Stimulated activated CD4-positive, alpha-beta T cell treated with anti-CD3 and anti-CD28 coated beads, Interleukin-2, amount 100 ng/mL, for 48 hours (primary cell): Measurements from ENCODE around the gene ILDR2.

Source experiments
- DNase-seq, 2 donors: peaks; one replicate each; pipeline ENCODE4 v3.0.0-alpha.2; 2020

ILDR2 gene

DNA sequence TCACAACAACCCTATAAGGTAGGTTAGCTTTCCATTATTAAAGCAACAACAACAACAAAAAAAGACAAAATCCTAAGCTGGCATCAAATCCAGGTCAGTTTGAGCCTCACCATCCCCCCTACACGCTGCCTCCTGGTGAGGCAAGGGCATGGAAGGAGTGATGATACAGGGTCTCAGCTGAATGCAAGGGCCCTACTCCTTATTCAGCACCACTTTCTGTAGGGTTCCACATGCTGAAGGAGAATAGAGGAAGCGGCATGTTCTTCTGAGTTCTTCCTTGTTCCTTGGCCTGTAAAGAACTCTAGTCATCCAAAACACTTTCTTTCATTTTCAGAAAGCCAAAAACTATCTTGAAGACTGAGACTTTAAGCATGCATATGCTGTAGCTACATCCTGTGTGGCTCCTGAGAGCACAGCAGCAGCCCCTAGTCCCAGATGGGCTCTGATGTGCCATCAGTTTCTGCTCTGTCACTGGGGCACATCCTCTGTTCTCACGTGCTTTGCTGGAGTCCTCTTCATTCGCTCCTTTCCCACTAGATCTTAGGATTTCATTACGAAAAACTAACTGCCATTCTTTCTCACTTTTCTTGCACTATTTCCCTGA, 6.2 kb downstream of the ILDR2 start:
- DNase-seq = no peak

DNA sequence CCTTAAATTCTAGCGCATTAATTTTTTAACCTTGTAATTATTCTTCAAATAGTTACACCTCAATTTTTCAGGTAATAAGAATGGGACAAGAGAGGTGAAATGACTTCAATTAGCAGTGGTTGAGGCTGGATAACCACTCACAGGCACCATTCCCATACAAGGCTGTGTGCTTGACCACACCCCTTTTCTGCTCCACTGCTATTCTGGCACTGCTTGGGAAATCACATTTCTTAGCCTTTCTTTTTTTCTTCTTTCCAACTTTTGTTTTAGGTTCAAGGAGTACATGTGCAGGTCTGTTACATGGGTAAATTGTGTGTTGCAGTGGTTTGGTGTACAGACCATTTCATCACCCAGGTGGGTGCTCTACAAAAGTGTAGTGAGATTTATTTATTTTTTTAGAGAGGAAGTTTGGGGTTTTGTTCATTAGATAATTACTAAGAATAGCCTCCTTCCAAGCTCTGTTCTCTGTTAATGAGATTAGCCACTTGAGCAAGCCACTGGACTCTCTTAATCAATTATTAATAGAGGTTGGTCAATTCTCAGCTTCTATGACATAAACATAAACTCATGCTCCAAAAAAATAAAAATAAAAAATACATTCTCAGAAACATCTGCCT, 14.4 kb downstream of the ILDR2 start:
- no peak for DNase-seq

DNA sequence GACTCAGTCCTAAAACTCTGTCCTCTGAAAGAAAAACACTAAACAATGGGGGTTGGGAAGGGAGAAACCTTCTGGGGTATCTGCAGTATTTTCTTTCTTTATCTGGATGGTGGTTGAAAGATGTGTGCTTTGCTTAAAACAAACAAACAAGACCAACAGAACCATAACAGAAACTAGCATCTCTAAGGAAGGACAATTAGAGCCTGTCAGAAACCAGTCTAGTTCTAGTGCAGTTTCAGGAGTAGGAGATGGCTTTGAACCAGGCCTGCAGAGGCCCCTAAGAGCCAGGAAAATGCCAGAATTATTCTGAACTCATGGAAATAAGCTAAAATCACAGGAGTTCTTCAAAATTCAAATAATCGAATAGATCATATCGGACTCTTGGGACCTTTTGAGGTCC, 18.5 kb downstream of the ILDR2 start:
- no peak for DNase-seq

DNA sequence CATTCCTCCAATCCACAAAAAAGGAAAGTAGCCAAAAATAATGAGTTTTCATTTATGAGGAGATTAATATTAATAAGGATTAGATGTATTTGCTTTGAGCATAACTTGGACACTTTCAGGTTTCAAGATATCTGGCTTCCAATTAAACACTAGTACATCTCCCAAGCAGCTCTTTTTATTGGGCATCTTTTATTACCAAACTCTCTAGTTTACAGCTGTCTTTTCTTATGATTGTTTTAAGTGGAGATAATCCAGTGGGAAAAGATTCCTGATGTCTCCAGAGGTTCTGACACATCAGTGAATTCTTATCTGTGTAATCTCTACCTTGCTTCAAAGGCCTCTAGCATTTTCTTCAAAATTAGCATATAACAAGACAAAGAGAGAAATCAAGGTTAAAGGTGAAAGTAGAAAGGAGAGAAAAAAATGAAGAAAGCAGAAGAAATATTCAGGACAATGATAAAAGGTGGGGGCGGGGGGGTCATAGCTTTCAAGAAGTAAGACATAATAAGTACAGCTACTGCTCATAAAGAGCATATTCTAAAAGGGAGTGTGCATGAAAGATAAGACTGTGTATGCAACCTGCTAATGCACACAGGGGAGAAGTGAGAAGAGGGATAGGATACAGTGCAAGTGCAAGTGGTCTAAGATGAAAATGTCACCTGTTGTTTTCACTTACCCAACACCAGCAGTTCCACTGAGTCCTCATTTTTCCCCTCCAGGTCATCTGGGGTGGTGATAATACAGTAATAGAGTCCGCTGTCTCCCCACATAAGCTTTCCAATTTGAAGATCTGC, 19.1 kb downstream of the ILDR2 start:
- DNase-seq = no peak

DNA sequence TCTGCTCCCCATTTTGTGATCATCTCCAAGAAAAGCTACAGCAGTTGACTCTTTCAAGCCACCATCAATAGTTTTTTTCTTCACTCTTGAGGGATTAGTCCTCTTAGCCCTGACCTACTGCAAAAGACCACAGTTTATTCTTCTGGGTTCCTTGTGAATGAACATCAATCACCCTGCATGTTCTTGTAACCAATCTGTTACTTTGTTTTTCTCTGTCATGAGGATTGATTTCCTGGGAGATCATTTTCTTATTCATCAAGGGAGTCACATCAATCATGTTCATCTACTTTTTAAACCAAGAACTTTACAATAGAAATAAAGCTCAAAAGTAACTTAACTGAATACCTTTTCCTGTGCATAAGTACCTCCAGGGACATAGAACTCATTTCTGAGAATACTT, 21.8 kb downstream of the ILDR2 start:
- DNase-seq = no peak

DNA sequence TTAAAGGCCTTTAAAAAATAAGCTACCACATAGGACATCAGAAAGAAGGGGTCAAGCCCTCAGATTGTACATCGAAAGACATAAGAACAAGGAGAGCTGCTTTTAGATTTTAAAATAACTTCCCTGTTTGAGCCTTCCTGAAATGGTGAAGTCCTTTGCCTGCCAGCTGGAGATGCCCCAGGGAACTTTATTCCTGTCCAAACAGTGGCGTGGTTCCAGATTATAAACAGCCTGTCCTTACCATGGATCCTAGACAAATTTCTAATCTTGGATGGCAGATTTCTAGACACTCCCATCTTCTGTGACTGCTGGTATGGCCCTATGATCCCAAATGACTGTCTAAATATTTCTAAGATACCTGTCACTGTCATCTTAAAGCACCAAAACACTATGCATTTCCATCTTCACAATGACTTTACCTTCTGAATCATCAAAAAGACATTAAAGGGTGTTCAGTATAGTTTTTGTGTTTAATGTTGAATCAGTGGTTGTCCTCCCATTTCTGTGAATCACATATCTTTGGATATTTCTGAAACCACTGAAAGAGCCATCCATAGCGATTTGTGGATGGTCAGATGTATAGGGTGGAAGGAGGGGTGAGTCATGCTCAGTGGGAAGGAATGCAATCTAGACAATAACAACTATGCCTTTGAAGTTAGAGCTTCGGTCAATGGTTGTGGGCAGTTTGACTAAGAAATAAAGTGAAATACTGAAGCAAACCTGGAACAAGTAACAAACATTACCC, 23.2 kb downstream of the ILDR2 start:
- no peak for DNase-seq

DNA sequence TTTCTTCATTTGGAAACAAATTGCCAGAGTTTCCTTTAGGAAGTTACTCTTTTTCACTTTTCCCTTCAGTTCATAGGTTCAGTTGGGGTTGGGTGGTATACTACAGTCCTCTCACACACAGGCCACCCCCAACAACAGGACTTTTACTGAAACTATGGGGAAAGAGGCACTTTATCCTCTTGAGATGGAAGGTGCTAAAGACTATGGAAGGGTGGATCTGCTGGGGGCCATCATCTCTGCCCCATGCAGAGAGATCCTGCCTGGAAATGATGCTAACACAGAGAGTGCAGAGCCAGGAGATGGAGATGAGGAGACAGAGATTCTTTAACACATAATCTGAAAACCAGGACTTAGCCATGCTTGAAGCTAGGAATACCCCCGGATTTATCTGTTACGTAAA, 24.3 kb downstream of the ILDR2 start:
- DNase-seq = no peak

DNA sequence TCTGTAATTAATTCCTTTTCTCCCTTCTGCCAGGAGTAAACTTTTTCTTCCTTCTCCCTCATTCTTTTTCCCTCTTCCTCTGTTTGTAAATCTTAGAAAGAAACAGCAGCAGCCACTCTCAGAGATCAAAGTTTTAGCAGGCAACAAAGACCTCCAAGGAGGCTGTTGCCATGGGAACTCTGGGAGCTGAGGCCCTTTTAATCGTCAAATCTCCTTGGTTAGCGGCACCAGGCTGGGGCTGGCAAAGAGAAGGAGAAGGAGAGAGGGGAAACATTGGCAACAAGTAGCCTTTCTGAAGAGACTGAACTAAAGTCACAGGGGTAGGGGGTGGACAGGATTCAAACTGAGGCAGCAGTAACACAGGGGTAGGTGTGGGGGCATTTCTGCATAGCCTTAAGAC, 25.2 kb downstream of the ILDR2 start:
- no peak for DNase-seq

DNA sequence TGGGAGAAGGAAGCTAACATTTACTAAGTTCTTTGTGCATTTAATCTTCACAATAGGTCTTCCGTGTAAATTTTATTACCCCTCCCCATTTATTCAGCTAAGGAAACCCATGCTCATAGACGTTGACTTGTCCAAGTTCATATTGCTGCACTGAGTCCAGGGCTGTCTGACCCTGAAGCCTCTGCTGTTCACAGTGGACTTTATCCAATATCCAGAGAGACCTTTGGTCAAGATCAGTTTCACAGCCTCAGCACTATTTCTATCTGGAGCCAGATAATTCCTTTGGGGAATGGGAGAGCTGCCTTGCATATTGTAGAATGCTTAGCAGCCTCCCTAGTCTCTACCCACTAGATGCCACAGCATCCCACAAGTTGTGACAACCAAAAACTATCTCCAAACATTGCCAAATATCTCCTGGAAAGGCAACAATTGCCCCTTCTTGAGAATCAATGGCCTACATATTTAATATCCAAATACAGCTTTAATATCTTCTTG, 26.4 kb downstream of the ILDR2 start:
- DNase-seq = no peak

DNA sequence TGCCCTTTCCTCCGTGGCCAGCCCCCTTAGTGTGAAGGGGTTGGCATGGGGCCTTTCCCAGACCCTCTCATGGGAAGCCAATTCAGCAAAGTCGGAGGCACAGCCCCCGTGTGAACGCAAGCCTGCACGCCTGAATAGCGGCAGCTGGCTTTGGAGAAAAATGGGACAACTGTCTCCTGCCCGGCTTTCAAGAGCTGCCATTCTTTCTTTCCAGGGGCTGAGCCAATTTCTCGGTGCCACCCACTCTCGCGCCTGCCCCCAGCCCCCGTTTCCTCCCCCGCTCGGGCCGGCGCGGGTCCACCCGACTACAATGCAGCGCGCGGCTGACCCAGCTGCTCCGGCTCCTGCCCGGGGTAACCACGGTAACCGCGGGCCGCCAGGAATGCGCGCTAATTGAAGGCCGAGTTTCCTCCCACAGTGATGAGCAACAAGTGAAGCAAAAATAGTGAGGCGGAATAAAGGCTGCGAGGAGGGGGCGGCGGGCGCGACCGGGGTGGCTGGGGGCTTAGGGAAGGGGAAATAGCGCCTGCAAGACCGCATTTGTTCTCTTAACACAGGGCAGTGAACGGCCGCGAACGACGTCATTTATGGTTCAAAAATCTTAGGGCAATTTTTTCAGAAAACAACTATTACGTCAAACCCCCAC, 27.8 kb downstream of the ILDR2 start:
- no peak for DNase-seq

DNA sequence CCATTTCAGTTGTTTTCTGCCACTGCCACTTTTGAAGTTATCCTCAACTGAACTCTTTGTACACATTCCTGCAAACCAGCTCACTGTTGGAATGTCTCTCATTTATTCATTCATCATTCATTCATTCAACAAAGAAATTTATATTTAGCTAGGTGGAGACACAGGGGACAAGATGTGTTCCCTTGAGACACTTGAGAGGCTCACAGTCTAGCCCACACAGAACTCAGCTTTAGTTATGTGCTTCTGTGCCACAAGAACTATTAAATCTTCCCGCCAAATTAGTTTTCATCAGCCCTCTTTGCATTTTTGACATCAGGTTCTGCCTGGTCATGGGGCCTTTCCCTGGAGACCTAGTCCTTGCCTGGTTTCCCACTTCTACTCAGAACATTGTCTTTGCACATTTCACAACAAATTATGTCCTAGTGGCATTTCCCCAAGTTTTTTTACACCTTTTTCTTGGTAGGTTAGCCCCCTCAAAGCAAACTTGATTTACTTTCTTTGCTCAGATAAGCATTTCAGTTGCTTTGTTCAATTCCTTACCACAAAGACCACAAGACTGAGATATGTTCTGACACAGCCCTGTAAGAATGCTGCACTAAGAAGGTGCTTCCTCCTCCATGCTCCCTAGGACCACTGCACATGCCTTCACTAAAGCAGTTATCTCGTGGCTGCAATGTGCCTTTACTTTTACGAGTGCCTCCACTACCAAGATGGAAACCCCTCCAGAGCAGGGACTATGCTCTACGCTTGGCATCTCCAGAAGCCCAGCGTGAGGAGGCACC, 31.0 kb downstream of the ILDR2 start:
- DNase-seq = no peak

DNA sequence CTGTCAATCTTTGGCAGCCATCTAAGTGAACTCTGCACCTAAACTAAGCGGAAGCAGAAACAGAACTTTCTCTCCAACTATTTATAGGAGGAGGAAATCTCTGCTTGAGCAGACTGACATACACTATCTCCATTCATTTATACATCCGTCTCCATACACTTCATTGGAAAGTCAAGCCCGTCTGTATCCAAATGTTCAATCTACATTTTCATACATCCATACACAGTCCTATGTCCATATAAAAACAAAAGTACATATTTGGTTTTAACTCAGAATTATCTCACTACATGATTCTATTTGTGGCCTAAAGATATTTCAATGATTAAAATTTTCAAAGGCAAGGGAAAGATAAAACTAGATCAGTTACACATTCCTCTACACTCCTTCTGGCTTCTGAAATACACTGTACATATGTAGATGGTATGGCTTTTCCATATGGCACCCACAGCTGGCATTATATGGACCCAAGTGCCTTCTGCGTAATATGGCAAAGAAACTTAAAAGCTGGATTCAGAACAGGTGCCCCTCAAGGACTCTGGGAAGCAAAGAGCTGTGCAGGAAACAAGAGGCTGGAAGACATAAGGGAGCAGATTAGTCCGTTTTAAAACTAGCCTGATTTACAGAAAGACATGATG, 35.5 kb downstream of the ILDR2 start:
- DNase-seq = no peak

DNA sequence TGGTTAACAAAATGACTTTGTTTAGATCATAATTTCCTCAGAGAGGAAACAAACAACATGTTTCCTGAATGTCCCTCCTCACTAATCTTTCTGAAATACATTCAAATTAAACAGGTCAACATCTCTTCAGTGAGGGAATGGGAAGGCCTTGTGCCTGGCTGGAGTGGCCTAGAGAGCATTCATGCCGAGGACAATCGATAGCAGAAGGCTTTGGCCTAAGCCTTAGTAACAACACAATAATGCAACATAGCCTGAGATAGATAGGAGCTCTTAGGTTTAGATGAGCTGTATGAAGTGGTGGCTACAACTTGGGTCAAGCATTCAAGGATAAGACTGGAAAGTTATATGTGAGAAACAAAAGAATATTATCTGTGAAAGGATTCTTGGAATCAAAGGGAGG, 37.4 kb downstream of the ILDR2 start:
- no peak for DNase-seq

DNA sequence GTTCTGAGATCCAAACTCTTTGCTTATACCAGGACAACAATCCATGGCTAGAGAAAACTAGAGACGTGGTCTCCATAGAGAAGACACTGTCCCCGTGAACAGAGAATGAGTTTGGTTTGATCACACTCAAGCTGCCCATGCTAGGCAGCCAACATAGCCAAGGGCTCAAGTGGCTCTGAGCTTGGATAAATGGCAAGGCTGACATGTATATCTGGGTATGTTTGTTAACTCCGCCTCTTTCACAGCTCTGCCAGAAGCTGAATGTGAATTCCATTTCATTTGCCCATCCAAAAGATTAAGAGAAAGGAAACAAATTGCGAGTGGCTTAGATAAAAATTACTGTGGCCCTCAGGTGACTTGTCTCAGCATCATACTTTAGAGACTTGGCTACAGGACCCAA, 38.0 kb downstream of the ILDR2 start:
- DNase-seq = no peak

DNA sequence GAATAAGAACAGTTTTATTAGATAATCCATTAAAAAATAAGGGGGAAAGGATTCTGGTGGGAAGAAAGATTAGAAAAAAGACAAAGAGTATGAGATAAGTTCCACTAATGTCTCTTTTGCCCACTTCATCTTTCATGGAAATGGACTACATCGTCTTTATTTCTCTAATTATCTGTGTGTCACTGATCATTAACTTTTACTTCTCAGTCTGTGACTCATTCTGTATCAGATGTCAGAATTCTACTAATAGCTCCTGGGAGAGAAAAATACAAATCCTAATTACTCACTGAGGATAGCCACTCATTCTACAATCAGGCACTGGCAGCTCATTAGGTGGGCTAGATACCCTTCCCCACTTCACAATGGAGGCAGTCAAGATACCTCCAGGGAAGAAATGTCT, 41.7 kb downstream of the ILDR2 start:
- no peak for DNase-seq

DNA sequence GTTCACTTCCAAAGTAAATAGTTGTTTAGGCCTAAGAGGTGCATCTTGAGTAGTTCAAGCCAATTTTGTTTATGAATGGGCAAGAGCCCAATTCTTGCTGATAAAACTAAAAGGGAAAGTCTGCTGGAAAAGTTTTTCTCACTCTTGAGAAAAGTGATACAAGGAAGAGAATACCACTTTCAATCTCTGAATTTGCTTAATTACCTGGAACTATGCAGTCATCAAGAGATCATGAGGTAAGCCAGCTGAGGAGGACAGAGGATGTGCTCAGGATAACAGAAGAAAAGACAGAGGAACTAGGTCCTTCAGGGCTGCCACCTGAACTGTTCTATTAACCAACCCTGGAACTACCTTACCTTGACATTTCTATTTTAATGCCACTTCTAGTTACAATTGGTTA, 42.2 kb downstream of the ILDR2 start:
- DNase-seq = no peak

DNA sequence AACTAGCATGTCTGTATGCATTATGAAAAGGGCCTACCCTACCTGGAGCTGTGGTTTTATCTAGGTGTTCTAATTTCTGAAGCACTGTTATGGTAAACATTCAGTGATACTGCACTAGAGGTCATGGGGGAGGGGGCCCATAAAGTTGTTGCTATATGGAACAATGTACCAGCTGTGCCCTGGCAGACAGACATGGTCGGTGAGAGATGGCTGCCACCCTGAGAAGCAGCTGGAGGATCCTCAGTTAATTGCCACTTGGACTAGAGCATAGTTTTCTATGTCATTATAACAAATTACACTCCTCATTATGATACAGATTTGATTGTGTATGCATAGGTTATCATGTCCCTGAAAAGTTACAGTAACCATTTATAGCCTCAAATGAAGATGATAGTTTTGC, 45.4 kb downstream of the ILDR2 start:
- DNase-seq = no peak

DNA sequence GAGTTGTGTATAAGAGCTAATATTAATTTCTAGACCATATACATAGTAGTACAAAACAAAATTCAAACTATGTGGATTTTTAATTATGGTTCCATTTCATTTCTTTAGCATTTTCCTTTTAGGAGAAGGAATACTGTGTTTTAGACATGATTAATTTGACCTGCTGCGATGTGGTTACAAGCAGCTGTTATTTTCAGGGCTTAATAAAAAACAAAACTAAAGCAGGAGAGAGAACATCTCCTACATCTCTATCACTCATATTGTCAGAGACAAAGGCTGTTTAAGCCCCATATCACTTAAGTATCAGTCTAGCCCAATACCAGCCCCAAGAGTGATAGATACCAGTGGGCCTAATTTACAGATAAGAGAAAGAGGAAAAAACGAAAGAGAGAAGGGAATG, 47.6 kb downstream of the ILDR2 start:
- no peak for DNase-seq

DNA sequence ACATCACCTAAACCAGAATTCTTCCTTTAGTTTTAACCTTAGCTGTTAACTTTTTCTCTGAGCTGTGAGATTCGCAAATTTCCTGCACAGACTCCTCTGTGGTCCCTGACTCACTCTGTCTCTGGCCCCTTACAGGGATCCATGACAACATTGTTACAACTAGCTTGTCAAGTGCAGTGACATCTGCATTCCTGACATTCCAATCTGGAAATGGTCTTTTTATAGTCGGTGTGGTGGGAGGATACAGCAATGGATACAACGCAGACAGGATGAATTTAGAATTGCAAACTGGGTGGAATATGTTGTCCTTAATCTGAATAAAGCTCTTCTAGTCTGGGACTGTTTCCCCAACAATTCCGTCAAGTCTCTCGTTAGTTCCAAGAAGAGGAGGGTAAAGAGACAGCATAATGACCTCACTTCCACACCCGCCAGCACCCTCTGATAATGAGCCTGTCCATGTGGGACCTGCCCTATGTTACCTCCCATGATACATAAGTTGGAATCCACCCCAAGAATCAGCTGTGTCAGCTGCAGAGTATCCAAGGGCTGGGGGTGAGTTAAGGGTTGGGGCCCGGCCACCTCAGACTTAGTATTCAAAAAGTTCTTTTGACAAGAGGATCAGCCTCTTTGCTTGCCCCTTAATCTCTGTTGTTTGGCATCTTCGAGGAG, 49.4 kb downstream of the ILDR2 start:
- DNase-seq = no peak

DNA sequence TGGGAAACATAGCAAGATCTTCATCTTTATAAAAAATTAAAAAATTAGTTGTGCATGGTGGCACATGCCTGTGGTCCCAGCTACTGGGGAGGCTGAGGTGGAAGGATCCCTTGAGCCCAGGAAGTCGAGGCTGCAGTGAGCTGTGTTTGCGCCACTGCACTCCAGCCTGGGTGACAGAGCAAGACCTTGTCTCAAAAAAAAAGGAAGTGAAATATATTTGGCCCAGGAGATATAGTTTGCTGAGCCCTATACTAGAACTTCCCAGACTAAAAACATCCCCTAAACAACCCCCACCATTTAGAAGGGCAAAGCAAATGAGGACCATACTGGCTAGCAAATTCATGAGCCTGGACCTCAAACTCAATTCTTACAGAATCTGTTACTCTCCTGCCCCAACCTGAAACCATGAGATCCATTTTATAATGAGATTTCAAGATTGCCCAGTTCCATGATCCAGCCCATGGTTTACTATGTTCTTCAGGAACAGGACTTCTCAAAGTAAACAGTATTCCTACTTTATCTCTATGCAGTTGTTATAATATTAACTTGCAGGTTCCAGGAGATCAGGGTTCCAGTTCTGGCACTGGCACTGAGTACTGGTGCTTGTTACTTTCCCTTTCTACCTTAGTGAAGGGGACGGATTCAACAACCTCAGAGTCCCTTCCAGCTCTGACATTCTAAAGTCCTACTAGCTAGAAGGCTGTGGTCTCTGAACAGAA, 50.4 kb downstream of the ILDR2 start:
- DNase-seq = no peak
